ENCODE data around the gene PPP1R12C.

DNA sequence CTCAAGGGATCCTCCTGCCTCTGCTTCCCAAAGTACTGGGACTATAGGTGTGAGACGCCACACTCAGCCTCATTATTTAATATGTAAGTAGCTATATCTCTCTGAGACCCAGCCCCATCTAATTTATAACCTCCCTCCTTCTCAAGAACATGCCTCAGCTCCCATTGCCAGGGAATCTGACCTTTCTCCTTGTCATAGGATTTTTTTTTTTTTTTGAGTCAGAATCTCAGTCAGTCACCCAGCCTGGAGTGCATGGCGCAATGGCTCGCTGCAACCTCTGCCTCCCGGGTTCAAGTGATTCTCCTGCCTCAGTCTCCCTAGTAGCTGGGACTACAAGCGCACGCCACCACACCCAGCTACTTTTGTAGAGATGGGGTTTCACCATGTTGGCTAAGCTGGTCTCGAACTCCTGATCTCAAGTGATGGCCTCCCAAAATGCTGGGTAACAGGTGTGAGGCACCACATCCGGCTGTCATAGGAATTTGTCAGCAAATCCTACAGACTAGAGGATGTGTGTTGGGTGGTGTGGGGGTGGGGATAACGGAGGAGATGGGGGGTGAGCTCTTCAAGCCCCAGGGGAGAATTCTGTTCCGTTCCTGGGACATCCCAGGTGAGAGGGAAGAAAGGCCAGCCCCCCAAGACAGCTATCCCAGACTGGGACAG is 46.8 kb downstream of the PPP1R12C start:
- TF ChIP-seq EZH2phosphoT487 (IDR thresholded peaks at IDR 0.05; ENCODE audit: insufficient read depth, low read depth), result no peak
- TF ChIP-seq EZH2 (IDR thresholded peaks at IDR 0.05; ENCODE audit: insufficient read depth, poor library complexity, severe bottlenecking), result no peak

Measured in GM23248 (cell line).